ENCODE measurements around the gene BICDL1.

DNA sequence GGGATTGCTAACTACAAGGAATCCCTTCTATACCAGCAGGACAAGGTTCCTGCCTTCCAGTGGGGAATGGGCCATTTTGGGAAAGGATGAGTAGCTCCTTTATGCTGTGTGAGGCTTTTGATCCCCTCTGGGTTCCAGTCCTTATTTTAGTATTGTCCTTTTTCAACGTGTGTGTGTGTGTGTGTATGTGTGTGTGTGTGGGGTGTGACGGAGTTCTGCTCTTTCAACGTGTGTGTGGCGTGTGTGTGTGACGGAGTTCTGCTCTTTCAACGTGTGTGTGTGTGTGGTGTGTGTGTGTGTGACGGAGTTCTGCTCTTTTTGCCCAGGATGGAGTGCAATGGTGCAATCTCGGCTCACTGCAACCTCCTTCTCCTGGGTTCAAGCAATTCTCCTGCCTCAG, 100.1 kb downstream of the BICDL1 start:
- no peak for TF ChIP-seq CTCF (IDR thresholded peaks at IDR 0.05; ENCODE audit: insufficient read depth, low read length)
- TF ChIP-seq, protein P1, sequence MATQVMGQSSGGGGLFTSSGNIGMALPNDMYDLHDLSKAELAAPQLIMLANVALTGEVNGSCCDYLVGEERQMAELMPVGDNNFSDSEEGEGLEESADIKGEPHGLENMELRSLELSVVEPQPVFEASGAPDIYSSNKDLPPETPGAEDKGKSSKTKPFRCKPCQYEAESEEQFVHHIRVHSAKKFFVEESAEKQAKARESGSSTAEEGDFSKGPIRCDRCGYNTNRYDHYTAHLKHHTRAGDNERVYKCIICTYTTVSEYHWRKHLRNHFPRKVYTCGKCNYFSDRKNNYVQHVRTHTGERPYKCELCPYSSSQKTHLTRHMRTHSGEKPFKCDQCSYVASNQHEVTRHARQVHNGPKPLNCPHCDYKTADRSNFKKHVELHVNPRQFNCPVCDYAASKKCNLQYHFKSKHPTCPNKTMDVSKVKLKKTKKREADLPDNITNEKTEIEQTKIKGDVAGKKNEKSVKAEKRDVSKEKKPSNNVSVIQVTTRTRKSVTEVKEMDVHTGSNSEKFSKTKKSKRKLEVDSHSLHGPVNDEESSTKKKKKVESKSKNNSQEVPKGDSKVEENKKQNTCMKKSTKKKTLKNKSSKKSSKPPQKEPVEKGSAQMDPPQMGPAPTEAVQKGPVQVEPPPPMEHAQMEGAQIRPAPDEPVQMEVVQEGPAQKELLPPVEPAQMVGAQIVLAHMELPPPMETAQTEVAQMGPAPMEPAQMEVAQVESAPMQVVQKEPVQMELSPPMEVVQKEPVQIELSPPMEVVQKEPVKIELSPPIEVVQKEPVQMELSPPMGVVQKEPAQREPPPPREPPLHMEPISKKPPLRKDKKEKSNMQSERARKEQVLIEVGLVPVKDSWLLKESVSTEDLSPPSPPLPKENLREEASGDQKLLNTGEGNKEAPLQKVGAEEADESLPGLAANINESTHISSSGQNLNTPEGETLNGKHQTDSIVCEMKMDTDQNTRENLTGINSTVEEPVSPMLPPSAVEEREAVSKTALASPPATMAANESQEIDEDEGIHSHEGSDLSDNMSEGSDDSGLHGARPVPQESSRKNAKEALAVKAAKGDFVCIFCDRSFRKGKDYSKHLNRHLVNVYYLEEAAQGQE (IDR thresholded peaks at IDR 0.05; ENCODE audit: insufficient replicate concordance, low read depth), result no peak
- TF ChIP-seq GABPA (IDR thresholded peaks at IDR 0.05; ENCODE audit: low read depth), result no peak
- TF ChIP-seq POLR2AphosphoS5 (IDR thresholded peaks at IDR 0.05; ENCODE audit: low read depth), result no peak
